Activated T-helper 17 cell treated with anti-CD3 and anti-CD28 coated beads, Interleukin-2, amount 50 U/mL, for 72 hours (primary cell): ENCODE results near the gene C5AR2. TPM values are rescaled to one million over a fixed set of nuclear protein-coding genes. Genes with fewer than 3 reads are reported as not detected.
A peak's percentile ranks its signal among the peaks of the same experiment; 100 is the strongest.
"Not testable (repeated sequence)": the region's sequence is repeated elsewhere in the genome, so short reads cannot be mapped to it uniquely, and the experiment has no call there.

Experiments used
- ATAC-seq: fragments of 150-1000 bp; cut with Tn5 transposase; replicated peaks from 2 replicates; pipeline ENCODE4 v1.10.0; 2021; ENCODE audit warnings: mild to moderate bottlenecking, moderate library complexity
- H3K27ac Mint-ChIP-seq: one replicate; pipeline ENCODE4 v1.8.0; 2022; ENCODE audit warnings: mixed read lengths
- H3K27me3 Mint-ChIP-seq: one replicate; pipeline ENCODE4 v1.8.0; 2022; ENCODE audit warnings: mixed read lengths
- H3K36me3 Mint-ChIP-seq: one replicate; pipeline ENCODE4 v1.8.0; 2022; ENCODE audit warnings: low read depth, mild to moderate bottlenecking, mixed read lengths
- H3K4me1 Mint-ChIP-seq: one replicate; pipeline ENCODE4 v1.8.0; 2022; ENCODE audit warnings: mixed read lengths
- H3K4me3 Mint-ChIP-seq: one replicate; pipeline ENCODE4 v1.8.0; 2022; ENCODE audit warnings: mild to moderate bottlenecking, mixed read lengths
- H3K9me3 Mint-ChIP-seq: one replicate; pipeline ENCODE4 v1.8.0; 2022; ENCODE audit warnings: mixed read lengths
- total RNA-seq, 2 donors: library from RNA; stranded (reverse); gene quantifications; one replicate each; pipeline ENCODE4 v1.2.3, GENCODE V29; 2022

C5AR2 gene
- total RNA-seq, result under 1 TPM; 0.13 to 0.19 TPM

DNA sequence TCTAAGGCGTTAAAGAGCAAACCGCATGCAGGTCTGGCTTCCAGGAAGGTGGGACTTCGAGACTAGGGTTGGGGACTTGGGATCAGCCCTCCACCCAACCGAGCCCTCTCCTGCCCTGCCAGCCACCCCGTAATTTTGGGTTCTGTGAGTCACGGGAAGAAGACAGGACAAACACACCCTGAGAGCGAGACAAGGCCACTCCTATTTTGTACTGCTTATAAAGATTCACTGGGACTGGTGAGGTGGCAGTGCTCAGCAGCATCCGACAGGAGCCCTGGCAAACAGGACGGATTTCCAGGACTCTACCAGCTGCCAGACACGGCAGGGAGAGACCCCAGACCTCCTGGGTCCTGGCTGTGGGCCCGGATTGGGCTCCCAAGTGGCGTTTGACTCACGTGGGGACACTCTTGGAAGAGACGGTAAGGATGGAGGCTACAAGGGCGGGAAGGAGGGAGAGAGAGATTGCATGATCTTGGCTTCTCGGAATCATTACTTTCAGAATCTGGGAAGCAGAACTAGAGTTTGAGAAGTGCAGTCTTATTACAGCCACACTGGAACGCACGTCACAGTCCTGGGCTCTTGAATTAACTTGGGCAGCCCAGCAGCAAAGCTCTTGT is at the start of gene C5AR2:
Gene C5AR2, plus strand, starts transcription at position 245 of the 617 bp plus-strand sequence. CDS start 8,625 bp downstream, outside the sequence.
- H3K36me3 Mint-ChIP-seq, result no peaks in the 10 kb centered on the region
- H3K27me3 Mint-ChIP-seq, result peaks cover 3% of the 10 kb centered on the region
- H3K9me3 Mint-ChIP-seq, result no peaks in the 10 kb centered on the region
- H3K4me1 Mint-ChIP-seq, result peaks cover 5% of the 10 kb centered on the region
- H3K4me3 Mint-ChIP-seq, result no peak within 1 kb of the TSS
- ATAC-seq, result no peak
- H3K27ac Mint-ChIP-seq, result no peak within 1 kb of the TSS

DNA sequence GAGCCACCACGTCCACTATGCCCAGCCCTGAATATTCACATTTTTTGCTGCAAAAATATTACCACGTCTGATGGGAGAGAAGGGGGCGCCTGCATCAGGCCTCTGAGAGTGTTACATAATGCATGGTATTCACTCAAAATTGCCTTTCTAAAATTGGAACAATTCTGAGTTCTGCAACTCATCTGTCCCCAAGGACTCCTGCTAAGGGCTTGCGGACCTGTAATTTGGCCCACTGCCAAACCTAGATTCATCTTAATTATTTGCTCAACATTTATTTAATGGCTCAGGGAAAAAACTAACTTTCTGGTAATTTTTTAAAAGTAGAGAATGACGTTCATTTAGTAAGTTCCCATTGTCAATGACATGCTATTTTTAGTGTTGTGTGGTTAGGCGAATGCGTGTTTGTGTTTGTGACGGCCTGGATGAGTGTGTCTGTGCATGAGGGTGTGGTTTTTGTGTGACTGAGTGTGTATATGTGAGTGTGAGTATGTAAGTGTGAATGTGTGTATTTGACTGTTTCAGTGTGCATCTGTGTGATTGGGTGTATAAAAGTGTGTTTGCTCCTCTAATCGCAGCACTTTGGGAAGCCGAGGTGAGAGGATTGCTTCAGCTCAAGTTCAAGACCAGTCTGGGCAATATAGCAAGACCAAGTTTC is 48.4 kb upstream of the C5AR2 start:
- Mint-ChIP-seq H3K9me3 (no peaks in the 10 kb centered on the region), H3K36me3 (peaks cover 11% of the 10 kb centered on the region)
- ATAC-seq, result no peak

DNA sequence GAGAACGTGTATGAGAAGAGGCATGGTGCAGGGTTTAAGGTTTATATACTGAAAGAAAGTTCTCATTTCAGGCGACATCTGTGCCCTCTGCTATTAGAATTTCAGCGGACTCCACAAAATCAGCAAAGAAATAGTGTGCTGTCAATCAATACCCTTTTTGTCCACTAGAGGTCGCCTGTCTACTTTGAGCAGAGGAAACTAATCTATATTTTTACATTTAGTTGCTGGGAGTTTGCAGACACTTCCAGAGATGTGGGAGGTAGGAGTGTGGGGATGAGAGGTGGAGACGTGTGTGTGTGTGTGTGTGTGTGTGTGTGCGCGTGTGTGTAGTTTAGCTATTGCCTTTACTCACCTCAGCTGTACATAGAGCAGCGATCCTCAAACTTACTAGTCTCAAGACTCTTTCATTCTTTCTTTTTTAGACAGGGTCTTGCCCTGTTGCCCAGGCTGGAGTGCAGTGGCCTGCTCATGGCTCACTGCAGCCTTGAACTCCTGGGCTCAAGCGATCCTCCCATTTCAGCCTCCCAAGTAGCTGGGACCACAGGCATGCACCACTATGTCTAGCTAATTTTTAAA is 47.6 kb upstream of the C5AR2 start:
- Mint-ChIP-seq H3K36me3 (peaks cover 9% of the 10 kb centered on the region), H3K27me3 (no peaks in the 10 kb centered on the region)
- peak; percentile 42 for ATAC-seq

More for the DNA sequence above, 48.4 kb upstream of the C5AR2 start:
- Mint-ChIP-seq H3K27ac (no peak overlapping the region), H3K27me3 (no peaks in the 10 kb centered on the region), H3K4me1 (peaks cover 4% of the 10 kb centered on the region), H3K4me3 (no peak overlapping the region)

DNA sequence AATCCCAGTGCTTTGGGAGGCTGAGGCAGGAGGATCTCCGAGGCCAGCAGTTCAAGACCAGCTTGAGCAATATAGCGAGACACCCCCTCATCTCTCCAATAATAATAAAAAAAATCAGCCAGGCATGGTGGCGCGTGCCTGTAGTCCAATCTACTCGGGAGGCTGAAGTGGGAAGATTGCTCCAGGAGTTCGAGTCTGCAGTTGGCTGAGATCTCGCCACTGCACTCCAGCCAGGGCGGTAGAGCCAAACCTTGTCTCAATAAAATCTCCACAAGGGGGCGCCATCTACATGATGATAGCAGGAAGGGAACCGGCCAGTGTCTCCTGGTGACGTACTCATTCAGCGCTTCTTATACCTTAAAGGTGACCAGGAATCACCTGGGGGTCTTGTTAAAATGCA is 35.9 kb upstream of the C5AR2 start:
- Mint-ChIP-seq H3K27ac (peak overlapping the region; percentile 45), H3K4me3 (no peak overlapping the region), H3K9me3 (no peaks in the 10 kb centered on the region), H3K27me3 (no peaks in the 10 kb centered on the region), H3K36me3 (no peaks in the 10 kb centered on the region), H3K4me1 (no peaks in the 10 kb centered on the region)
- ATAC-seq, result peak; percentile 98

More for the DNA sequence above, 47.6 kb upstream of the C5AR2 start:
- Mint-ChIP-seq H3K4me1 (peaks cover 7% of the 10 kb centered on the region), H3K9me3 (no peaks in the 10 kb centered on the region), H3K27ac (no peak overlapping the region), H3K4me3 (no peak overlapping the region)

DNA sequence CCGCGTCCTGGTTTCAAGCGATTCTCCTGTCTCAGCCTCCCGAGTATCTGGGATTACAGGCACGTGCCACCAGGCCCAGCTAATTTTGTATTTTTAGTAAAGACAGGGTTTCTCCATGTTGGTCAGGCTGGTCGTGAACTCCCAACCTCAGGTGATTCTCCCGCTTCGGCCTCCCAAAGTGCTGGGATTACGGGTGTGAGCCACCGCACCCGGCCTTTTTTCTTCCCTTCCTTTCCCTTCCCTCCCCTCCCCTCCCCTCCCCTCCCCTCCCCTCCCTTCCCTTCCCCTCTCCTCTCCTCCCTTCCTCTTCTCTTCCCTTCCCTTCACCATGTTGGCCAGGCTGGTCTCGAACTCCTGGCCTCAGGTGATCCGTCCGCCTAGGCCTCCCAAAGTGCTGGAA is 31.1 kb upstream of the C5AR2 start:
- H3K36me3 Mint-ChIP-seq, H3K27ac Mint-ChIP-seq, H3K4me3 Mint-ChIP-seq, H3K27me3 Mint-ChIP-seq, ATAC-seq, H3K9me3 Mint-ChIP-seq, H3K4me1 Mint-ChIP-seq: not testable (repeated sequence)

DNA sequence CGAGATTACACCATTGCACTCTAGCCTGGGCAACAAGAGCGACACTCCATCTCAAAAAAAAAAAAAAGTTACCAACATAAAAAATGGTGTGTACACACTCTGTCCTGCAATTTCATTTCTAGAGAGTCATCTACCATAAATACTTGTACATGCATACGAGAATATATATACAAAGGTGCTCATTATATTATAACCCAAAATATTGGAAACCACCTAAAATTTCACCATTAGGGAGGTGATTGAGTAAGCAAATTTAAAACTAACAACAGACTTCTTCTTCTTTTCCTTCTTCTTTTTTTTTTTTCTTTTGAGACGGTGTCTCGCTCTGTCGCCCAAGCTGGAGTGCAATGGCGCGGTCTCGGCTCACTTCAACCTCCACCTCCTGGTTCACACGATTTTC is 29.7 kb upstream of the C5AR2 start:
- Mint-ChIP-seq H3K36me3 (no peaks in the 10 kb centered on the region), H3K4me1 (no peaks in the 10 kb centered on the region), H3K27ac (no peak overlapping the region), H3K27me3 (peaks cover 6% of the 10 kb centered on the region), H3K9me3 (no peaks in the 10 kb centered on the region), H3K4me3 (no peak overlapping the region)
- ATAC-seq, result no peak

DNA sequence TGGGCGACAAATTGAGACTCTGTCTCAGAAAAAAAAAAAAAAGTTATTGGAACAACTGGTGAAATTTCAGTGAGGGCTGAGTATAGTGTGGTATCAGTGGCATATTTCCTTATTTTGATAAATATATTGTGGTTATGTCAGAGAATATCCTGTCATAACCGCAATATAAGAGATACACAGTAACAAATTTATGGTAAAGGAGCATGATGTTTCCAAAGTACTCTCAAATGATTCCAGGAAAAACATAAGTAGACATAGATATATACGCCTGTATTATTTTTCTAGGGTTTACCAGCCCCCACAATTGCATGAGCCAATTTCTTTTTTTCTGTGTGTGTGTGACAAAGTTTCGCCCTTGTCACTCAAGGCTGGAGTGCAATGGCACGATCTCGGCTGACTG is 28.0 kb upstream of the C5AR2 start:
- Mint-ChIP-seq H3K27me3 (peaks cover 6% of the 10 kb centered on the region), H3K27ac (no peak overlapping the region), H3K4me3 (no peak overlapping the region), H3K9me3 (no peaks in the 10 kb centered on the region), H3K4me1 (no peaks in the 10 kb centered on the region), H3K36me3 (no peaks in the 10 kb centered on the region)
- no peak for ATAC-seq

DNA sequence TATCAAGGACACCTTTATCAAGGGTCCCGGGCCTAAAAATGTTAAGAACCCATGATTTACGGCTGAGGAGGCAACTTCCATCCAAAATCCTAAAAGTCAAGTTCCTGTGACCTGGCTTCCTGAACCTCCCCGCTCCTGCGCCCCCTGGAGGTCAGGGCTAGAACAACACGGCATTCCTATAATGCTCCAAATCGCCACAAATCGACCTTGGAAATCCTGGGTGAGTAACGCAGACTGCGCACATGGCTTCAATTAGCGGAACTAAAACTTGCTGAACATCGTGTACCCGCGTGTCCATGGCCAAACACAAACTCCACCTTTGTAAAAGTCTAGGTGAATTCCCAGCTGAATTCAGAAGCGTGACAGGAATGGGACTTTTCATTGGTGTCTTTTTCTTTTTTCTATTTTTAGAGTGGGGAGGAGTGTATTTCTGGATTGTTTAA is 26.6 kb upstream of the C5AR2 start:
- Mint-ChIP-seq H3K27me3 (peaks cover 10% of the 10 kb centered on the region), H3K27ac (no peak overlapping the region), H3K4me1 (no peaks in the 10 kb centered on the region), H3K4me3 (no peak overlapping the region), H3K9me3 (no peaks in the 10 kb centered on the region), H3K36me3 (no peaks in the 10 kb centered on the region)
- no peak for ATAC-seq

DNA sequence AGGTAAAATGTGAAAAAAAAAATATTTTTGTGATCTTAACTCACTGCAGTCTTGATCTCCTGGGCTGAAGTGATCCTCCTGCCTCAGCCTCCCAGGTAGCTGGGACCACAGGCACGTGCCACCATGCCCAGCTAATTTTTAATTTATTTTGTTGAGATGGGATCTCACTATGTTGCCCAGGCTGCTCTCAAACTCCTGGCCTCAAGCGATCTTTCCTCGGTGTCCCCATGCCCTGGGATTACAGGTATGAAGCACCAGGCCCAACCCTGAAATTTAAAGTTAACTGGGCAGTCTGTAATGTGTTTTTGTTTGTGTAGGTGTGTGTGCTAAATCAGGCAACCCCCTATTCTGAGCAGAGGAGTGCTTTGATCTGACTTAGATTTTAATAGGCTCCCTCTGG is 25.7 kb upstream of the C5AR2 start:
- peaks cover 10% of the 10 kb centered on the region for H3K27me3 Mint-ChIP-seq
- H3K4me3 Mint-ChIP-seq, result no peak overlapping the region
- no peaks in the 10 kb centered on the region for H3K9me3 Mint-ChIP-seq
- H3K4me1 Mint-ChIP-seq, result no peaks in the 10 kb centered on the region
- no peaks in the 10 kb centered on the region for H3K36me3 Mint-ChIP-seq
- H3K27ac Mint-ChIP-seq, result no peak overlapping the region
- ATAC-seq, result no peak

DNA sequence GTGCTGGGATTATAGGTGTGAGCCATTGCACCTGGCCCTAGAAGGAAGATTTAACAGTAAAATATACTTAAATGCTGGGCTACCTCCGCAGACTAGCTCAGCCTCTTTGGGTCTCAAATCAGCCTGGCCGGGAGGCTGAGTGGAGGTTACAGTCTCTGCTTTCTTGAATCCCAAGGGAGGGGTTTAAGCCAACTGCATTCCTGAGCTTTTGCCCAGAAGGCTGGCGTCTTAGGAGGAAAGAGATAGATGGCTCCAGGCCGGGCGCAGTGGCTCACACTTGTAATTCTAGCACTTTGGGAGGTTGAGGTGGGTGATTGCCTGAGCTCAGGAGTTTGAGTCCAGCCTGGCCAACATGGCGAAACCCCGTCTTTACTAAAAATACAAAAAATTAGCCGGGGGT is 22.9 kb upstream of the C5AR2 start:
- ATAC-seq, result no peak
- Mint-ChIP-seq H3K27ac (no peak overlapping the region), H3K27me3 (peaks cover 10% of the 10 kb centered on the region), H3K9me3 (no peaks in the 10 kb centered on the region), H3K4me3 (no peak overlapping the region), H3K4me1 (no peaks in the 10 kb centered on the region), H3K36me3 (no peaks in the 10 kb centered on the region)

DNA sequence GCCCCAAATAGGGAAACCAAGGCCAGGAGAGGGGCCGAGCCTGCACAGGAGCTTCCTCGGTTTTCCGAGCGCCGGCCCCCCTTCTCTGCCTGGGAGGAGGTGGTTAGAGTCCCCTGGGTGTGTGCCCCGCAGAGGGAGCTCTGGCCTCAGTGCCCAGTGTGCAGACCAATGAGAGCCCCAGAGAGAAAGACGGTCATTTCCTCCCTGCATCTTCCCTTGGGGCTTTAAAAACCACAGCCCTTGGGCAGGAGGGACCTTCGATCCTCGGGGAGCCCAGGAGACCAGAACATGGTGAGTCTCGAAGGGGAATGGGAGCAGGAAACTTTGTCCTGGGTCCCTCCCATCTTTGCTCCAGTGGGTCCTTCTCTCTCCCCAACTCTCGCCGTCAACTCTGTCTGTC is 22.4 kb upstream of the C5AR2 start, which contains the start of gene C5AR1:
Gene C5AR1, plus strand, starts transcription at position 254 of the 400 bp plus-strand sequence. Its CDS starts 35 bp downstream, at position 289.
- Mint-ChIP-seq H3K27ac (no peak within 1 kb of the TSS), H3K27me3 (peaks cover 10% of the 10 kb centered on the region), H3K4me1 (no peaks in the 10 kb centered on the region), H3K9me3 (no peaks in the 10 kb centered on the region), H3K4me3 (no peak within 1 kb of the TSS), H3K36me3 (no peaks in the 10 kb centered on the region)
- no peak for ATAC-seq

DNA sequence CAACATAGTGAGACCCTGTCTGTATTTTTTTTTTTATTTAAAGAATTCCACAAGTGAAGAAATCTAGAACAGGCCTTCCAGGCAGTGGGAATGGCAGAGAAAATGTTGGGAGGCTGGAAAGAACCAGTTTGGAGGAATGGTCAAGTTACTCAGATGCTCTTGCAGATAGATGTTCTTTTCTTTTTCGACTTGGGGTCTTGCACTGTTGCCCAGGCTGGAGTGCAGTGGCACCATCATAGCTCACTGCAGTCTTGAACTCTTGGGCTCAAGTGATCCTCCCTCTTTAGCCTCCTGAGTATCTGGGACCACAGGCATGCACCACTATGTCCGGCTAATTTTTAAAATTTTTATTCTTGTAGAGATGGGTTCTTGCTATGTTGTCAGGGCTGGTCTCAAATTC is 21.7 kb upstream of the C5AR2 start:
- no peak for ATAC-seq
- Mint-ChIP-seq H3K4me3 (no peak overlapping the region), H3K27ac (no peak overlapping the region), H3K4me1 (peaks cover 3% of the 10 kb centered on the region), H3K9me3 (no peaks in the 10 kb centered on the region), H3K36me3 (no peaks in the 10 kb centered on the region), H3K27me3 (peaks cover 12% of the 10 kb centered on the region)

DNA sequence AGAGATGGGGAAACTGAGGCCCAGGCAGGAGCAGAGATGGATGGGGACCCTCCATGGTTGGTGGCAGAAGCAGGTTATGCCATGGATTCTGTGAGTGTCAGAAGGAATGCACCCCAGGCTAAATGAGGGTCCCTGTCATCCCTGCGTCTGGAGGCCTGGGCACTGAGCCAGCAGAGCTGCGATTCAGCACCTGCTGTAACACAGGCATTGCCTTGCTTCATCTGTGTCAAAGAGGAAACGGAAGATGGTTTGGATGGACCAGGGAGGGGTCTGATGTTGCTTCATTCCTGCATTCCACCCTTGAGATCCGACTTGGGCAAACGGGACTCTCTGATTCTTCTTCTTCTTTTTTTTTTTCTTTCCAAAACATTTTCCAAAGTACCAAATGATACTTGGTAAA is 21.2 kb upstream of the C5AR2 start:
- no peak overlapping the region for H3K27ac Mint-ChIP-seq
- no peak overlapping the region for H3K4me3 Mint-ChIP-seq
- peaks cover 6% of the 10 kb centered on the region for H3K4me1 Mint-ChIP-seq
- no peaks in the 10 kb centered on the region for H3K36me3 Mint-ChIP-seq
- peaks cover 13% of the 10 kb centered on the region for H3K27me3 Mint-ChIP-seq
- no peak for ATAC-seq
- no peaks in the 10 kb centered on the region for H3K9me3 Mint-ChIP-seq

DNA sequence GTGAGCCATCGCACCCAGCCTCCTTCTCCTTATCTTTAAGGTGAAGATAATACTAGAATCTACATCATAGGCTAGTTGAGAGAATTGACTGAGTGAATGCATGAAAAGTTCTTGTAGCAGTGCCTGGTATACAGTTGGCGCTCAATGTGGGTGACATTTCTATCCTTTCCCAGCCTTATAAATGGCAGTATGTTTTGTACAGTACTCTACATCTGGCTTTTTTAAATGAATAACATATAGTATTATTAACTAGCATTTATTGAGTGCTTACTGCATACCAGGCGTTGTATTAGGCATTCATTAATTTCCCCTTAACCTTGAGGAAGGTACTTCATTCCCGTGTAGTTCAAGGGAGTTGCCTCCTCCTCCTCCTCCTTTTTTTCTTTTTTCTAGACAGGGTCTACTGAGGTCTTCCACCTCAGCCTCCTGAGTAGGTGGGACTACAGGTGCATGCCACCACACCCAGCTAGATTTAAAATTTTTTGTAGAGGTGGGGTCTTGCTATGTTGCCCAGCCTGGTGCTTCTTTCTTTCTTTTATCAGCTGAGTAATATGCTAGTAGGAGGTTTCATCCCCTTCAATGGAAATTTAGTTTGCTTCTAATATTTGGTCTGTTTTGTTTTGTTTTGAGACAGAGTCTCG is 19.5 kb upstream of the C5AR2 start:
- H3K4me3 Mint-ChIP-seq, result no peak overlapping the region
- ATAC-seq, result no peak
- peaks cover 13% of the 10 kb centered on the region for H3K4me1 Mint-ChIP-seq

More for the DNA sequence above, 19.5 kb upstream of the C5AR2 start:
- Mint-ChIP-seq H3K9me3 (no peaks in the 10 kb centered on the region), H3K36me3 (no peaks in the 10 kb centered on the region), H3K27me3 (peaks cover 17% of the 10 kb centered on the region), H3K27ac (no peak overlapping the region)
